Measurements from ENCODE around the gene ZGRF1.

GRCh38 chr4:112504807-112505206 is 131.9 kb downstream of the ZGRF1 start:
- TF ChIP-seq CTCF (IDR thresholded peaks at IDR 0.05; ENCODE audit: low read length): no peak
- no peak for TF ChIP-seq EZH2 (optimal IDR thresholded peaks at IDR 0.05; ENCODE audit: low read depth, low read length)
- TF ChIP-seq EZH2phosphoT487 (IDR thresholded peaks at IDR 0.05; ENCODE audit: low read length): no peak
